Brain pericyte (primary cell): Measurements from ENCODE around the gene MYBPC2.
"Not testable (repeated sequence)": the region's sequence is repeated elsewhere in the genome, so short reads cannot be mapped to it uniquely, and the experiment has no call there.

ENCODE experiments used
- DNase-seq: peaks from one replicate; pipeline ENCODE4 v3.0.0-alpha.2; 2012; ENCODE audit warnings: low read depth, low spot score

The MYBPC2 gene

DNA sequence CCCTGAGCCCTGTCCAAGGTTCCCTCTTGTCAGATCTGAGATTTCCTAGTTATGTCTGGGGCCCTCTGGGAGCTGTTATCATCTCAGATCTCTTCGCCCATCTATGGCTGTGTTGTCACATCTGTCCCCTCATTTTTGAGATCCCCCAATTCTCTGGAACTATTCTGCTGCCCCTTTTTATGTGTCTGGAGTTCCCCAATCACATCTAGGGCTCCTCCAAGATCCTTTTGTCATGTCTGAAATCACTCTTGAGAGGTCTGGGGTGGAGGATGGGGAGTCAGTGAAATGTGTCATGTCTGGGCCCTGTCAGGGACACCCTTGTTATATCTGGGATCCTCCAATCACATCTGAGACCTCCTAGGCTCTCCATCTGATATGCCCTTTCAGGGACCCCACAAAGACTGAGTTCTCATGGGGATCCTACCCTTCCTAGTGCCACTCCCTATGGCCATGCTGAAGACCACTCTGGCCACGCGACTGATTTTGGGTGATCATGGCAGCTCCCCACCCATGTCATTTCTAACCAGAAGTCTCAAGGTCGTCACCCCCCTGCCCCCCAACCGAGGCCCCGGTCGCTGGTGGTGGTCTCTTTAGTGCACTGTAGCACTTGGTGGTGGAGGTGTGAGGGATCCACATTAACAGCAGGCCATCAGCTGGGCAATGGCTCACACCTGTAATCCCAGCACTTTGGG, 3.8 kb upstream of the MYBPC2 start:
- DNase-seq = no peak

DNA sequence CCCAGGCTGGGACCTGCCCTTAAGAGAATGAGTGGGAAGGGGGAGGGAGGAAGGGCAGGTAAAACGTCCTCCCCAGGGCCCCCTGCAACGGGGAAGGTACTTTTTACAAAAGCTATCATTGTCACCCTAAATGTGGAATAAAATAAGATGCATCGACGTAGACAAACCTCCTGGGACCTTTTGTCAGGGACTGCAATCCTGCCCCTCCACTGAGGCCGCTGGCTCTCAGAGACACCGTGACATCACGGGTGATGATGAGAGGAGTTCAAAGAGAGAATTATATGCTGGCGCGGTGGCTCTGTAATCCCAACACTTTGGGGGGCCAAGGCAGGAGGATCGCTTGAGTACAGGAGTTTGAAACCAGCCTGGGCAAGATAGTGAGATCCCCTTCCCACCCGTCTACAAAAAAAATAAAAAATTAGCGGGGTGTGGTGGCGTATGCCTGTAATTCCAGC, 1.8 kb upstream of the MYBPC2 start:
- no peak for DNase-seq

GRCh38 chr19:50431343-50432220, 1.1 kb upstream of the MYBPC2 start:
- peak; percentile 47 for DNase-seq

DNA sequence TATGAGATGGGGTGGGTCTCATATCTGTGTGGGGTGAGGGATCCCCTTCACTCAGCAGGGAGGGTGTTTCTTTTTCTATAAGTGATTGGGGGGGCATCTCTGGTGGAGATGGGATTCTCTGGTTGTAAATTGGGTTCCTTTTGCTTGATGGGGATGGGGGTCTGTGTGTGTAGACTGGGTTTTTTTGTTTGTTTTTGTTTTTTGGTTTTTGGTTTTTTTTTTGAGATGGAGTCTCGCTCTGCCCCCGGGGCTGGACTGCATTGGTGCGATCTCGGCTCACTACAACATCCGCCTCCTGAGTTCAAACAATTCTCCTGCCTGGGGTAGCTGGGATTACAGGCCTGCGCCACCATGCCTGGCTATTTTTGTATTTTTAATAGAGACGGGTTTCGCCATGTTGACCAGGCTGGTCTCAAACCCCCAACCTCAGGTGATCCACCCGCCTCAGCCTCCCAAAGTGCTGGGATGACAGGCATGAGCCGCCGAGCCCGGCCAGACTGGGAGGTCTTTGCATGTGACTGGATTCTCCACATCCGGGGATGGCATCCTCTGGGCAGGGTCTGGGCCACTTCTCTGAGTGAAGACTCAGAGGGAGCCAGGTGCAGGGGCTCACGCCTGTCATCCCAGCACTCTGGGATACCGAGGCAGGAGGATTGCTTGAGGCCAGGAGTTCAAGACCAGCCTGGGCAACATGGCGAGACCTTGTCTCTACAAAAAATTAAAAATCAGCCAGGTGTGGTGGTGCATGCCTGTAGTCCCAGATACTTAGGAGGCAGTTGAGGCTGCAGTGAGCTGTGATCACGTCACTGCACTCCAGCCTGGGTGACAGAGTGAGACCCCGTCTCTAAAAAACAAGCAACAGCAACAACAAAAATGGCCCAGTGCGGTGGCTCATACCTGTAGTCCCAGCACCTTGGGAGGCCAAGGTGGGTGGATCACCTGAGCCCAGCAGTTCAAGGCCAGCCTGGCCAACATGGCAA, 799 bp downstream of the MYBPC2 start:
- DNase-seq = no peak

- DNase-seq = no peak
Measured at GRCh38 chr19:50434525-50434924, 1.8 kb downstream of the MYBPC2 start.

- DNase-seq = no peak
Measured at GRCh38 chr19:50435221-50435620, 2.5 kb downstream of the MYBPC2 start.

DNA sequence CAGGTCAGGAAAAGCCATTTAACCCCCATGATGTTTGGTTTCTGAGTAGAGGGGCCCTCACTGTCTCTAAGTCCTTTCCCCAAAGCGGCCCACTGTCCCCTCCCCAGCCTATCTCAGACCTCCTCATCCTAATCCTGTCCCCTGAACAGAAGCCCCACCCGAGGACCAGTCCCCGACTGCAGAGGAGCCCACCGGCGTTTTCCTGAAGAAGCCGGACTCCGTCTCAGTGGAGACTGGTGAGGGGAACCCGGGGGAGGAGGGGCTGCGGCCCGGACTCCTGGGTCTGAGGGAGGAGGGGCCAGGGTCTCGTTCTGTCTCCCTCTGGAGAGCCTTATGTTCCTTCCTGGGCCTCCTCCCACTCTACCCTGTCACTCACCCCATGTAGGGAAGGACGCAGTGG, 2.9 kb downstream of the MYBPC2 start:
- no peak for DNase-seq

- DNase-seq = no peak
Measured at GRCh38 chr19:50437862-50438449, 5.3 kb downstream of the MYBPC2 start.

- DNase-seq = not testable (repeated sequence)
Measured at GRCh38 chr19:50439130-50439529, 6.4 kb downstream of the MYBPC2 start.

- no peak for DNase-seq
Measured at GRCh38 chr19:50444059-50444458, 11.4 kb downstream of the MYBPC2 start.

DNA sequence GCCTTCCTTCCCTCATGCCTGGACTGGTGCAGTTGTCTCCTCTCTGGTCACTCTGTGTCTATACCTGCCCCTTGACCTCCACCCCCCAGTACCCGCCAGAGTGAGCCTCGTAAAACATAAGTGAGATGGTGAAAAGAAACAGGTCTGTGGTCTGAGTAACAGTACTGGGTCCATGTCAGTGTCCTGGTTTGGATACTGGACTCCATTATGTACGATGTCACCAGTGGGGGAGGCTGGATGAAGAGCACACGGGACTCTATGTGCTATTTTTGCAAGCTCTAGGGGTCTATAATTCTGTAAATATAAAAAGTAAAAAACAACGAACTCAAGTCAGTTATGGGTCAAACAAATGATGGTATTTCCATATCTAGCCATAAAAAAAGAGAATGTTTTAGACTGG, 14.4 kb downstream of the MYBPC2 start:
- DNase-seq = no peak

- no peak for DNase-seq
Measured at GRCh38 chr19:50447750-50448149, 15.1 kb downstream of the MYBPC2 start.

DNA sequence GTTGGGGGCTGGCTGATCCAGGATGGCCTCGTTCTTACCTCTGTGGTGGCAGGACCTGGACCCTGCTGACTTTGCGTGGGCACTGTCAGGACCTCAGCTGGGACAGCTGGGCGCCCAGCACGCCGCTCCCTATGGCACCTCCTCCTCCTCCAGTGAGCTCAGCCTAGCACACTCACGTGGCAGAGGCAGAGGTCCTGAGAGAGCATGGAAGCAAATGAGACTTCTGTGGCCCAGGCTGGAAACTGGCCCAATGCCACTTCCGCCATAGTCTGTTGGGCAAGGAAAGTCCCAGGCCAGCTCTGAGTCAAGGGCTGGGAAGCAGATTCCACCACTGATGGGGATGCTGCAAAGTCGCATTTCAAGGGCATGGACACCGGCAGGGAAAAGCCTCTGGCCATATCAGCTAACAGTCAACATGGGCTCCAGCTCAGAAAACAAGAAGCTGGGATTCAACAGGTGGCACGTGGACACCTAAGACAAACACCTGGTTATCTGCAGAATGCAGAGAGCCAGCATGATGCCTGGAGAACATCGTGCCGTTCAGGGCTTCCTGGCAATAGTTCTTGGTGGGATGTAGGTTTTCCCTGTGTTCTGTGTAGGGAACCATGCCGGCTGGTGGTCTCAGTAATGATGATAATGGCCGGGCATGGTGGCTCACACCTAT, 16.7 kb downstream of the MYBPC2 start:
- DNase-seq = no peak

GRCh38 chr19:50450369-50451222, 17.9 kb downstream of the MYBPC2 start:
- no peak for DNase-seq

DNA sequence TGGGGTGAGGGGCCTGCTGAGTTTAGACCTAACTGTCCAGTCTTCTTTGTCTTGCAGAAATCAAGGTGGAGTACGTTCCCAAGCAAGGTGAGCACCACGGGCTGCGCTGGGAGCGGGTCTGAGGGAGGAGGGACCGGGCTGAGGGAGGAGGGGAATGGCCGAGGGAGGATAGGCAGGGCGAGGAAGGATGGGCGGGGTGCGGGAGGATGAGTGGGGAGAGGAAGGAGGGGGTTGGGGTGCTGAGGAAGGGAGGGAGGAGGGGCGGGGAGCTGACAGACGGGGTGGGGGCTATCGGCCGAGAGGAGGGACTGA, 18.5 kb downstream of the MYBPC2 start:
- DNase-seq = no peak

DNA sequence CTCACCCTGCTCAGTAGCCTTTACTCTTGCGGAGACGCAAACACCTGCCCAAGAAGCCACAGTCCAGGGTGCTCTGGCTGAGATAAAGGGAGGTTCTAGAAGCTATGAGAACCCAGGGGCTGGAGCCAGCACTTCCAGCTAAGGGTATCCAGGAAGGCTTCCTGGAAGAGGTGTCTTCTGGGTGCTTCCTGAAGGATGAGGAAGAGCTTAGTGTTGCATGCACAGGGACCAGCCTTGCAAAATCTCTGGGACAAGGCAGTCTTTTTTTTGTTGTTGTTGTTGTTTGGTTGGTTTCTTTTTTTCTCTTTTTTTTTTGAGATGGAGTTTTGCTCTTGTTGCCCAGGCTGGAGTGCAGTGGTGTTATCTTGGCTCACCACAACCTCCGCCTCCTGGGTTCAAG, 20.6 kb downstream of the MYBPC2 start:
- DNase-seq = no peak

GRCh38 chr19:50455992-50456391, 23.3 kb downstream of the MYBPC2 start:
- DNase-seq = no peak

GRCh38 chr19:50457300-50457699, 24.6 kb downstream of the MYBPC2 start:
- DNase-seq = no peak

DNA sequence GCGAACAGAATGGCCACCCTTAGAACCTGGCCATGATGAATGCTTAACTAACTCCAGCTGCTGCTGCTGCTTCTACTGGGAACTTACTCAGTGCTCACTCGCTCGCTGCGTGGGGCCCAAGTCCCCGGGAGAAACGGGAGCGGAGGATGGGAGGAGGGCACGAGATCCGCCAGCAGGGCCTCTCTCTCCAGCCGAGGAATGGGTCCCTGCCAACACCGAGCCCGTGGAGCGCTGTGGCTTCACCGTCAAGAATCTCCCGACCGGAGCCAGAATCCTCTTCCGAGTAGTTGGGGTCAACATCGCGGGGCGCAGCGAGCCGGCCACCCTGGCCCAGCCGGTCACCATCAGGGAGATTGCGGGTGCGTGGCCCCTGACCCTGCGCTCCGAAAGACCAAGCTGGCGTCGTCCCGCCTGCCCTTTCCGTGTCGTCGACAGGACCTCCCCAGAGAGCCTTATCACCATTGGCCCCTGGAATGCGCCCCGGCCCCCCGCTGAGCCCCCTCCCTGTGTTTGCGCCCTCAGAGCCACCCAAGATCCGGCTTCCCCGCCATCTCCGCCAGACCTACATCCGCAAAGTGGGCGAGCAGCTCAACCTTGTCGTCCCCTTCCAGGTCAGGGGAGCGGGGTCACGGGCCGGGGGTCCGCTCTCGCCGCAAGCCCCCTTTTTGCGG, 25.8 kb downstream of the MYBPC2 start:
- DNase-seq = no peak

- no peak for DNase-seq
Measured at GRCh38 chr19:50459067-50459456, 26.4 kb downstream of the MYBPC2 start.
